ENCODE measurements around the gene ZNF318. TPM values are rescaled to one million over a fixed set of nuclear protein-coding genes. Genes with fewer than 3 reads are reported as not detected.
"Not testable (repeated sequence)": the region's sequence is repeated elsewhere in the genome, so short reads cannot be mapped to it uniquely, and the experiment has no call there.

Gene ZNF318
- total RNA-seq, result 10 to 100 TPM in 3 of 4 donors, 1 to 10 TPM in 1; 9.2 to 14.0 (median 11.4) TPM
- 4.6 TPM for polyA plus RNA-seq
- long read RNA-seq, donor 1, full-length matches to known transcripts, result 2 of 10 reads
- long read RNA-seq, donor 1, partial matches to known transcripts, result 3 of 10 reads
- long read RNA-seq, donor 1, other reads (novel, unspliced or antisense), result 5 of 10 reads
- long read RNA-seq, donor 2, partial matches to known transcripts, result 0 of 2 reads
- long read RNA-seq, donor 2, other reads (novel, unspliced or antisense), result 2 of 2 reads
- long read RNA-seq, donor 3, full-length matches to known transcripts, result 1 of 7 reads
- long read RNA-seq, donor 3, partial matches to known transcripts, result 1 of 7 reads
- long read RNA-seq, donor 3, other reads (novel, unspliced or antisense), result 5 of 7 reads
- long read RNA-seq, donor 4, partial matches to known transcripts, result 1 of 7 reads
- long read RNA-seq, donor 4, other reads (novel, unspliced or antisense), result 6 of 7 reads

GRCh38 chr6:43369174-43370002 lies at the start of gene ZNF318:
Gene ZNF318 (minus strand): TSS chr6:43369647. CDS start chr6:43369365, 282 bp downstream.
- Histone ChIP-seq H3K4me3 (ENCODE audit: low read length) (peak within 1 kb of the TSS; percentile 69), H3K27me3 (ENCODE audit: control insufficient read depth, insufficient read depth) (no peaks in the 10 kb centered on the region), H3K4me1 (ENCODE audit: control insufficient read depth, insufficient read depth, low read length) (no peaks in the 10 kb centered on the region), H3K27ac (ENCODE audit: low read length) (peak within 1 kb of the TSS; percentile 78), H3K9me3 (ENCODE audit: control insufficient read depth, low read length) (no peaks in the 10 kb centered on the region)
- under 1% methylated on average over 104 of the region's 104 CpGs for WGBS
- DNase-seq (peak; percentile 96 to 99 (median 99)), ATAC-seq (peak; percentile 98 to 99)
- intact Hi-C loops (cut with DNase I), result no loop called here

- 70% methylated on average over 4 of the region's 4 CpGs for WGBS
Measured at GRCh38 chr6:43416935-43417334, 47.5 kb upstream of the ZNF318 start.

GRCh38 chr6:43415275-43415674 lies 45.8 kb upstream of the ZNF318 start:
- H3K27me3 ChIP-seq (ENCODE audit: control insufficient read depth, insufficient read depth); H3K27ac ChIP-seq (ENCODE audit: low read length); H3K4me3 ChIP-seq (ENCODE audit: low read length); H3K4me1 ChIP-seq (ENCODE audit: control insufficient read depth, insufficient read depth, low read length); intact Hi-C loops (cut with DNase I); DNase-seq; ATAC-seq; H3K9me3 ChIP-seq (ENCODE audit: control insufficient read depth, low read length): not testable (repeated sequence)
- WGBS, result 93% methylated on average over 8 of the region's 8 CpGs

More at GRCh38 chr6:43416935-43417334, 47.5 kb upstream of the ZNF318 start:
- Histone ChIP-seq H3K9me3 (ENCODE audit: control insufficient read depth, low read length) (no peaks in the 10 kb centered on the region), H3K4me3 (ENCODE audit: low read length) (no peak overlapping the region), H3K27me3 (ENCODE audit: control insufficient read depth, insufficient read depth) (no peaks in the 10 kb centered on the region), H3K27ac (ENCODE audit: low read length) (no peak overlapping the region), H3K4me1 (ENCODE audit: control insufficient read depth, insufficient read depth, low read length) (no peaks in the 10 kb centered on the region)
- ATAC-seq, result no peak
- intact Hi-C loops (cut with DNase I), result no loop called here
- no peak for DNase-seq

GRCh38 chr6:43413002-43413401 lies 43.6 kb upstream of the ZNF318 start:
- 94% methylated on average over 2 of the region's 2 CpGs for WGBS
- H3K27ac ChIP-seq (ENCODE audit: low read length), result no peak overlapping the region
- intact Hi-C loops (cut with DNase I), result no loop called here

GRCh38 chr6:43412541-43412940 lies 43.1 kb upstream of the ZNF318 start:
- no peak for ATAC-seq
- intact Hi-C loops (cut with DNase I), result no loop called here
- WGBS, result 73% methylated on average over 5 of the region's 5 CpGs
- Histone ChIP-seq H3K4me3 (ENCODE audit: low read length) (no peak overlapping the region), H3K27ac (ENCODE audit: low read length) (no peak overlapping the region), H3K27me3 (ENCODE audit: control insufficient read depth, insufficient read depth) (no peaks in the 10 kb centered on the region), H3K4me1 (ENCODE audit: control insufficient read depth, insufficient read depth, low read length) (no peaks in the 10 kb centered on the region), H3K9me3 (ENCODE audit: control insufficient read depth, low read length) (no peaks in the 10 kb centered on the region)
- DNase-seq, result no peak

More at GRCh38 chr6:43413002-43413401, 43.6 kb upstream of the ZNF318 start:
- DNase-seq, result no peak
- H3K27me3 ChIP-seq (ENCODE audit: control insufficient read depth, insufficient read depth), result no peaks in the 10 kb centered on the region
- ATAC-seq, result peak in 1 of 2 donors; percentile 40
- H3K9me3 ChIP-seq (ENCODE audit: control insufficient read depth, low read length), result no peaks in the 10 kb centered on the region
- H3K4me1 ChIP-seq (ENCODE audit: control insufficient read depth, insufficient read depth, low read length), result no peaks in the 10 kb centered on the region
- H3K4me3 ChIP-seq (ENCODE audit: low read length), result no peak overlapping the region

- DNase-seq; H3K4me3 ChIP-seq (ENCODE audit: low read length); H3K9me3 ChIP-seq (ENCODE audit: control insufficient read depth, low read length); H3K27ac ChIP-seq (ENCODE audit: low read length); H3K4me1 ChIP-seq (ENCODE audit: control insufficient read depth, insufficient read depth, low read length); intact Hi-C loops (cut with DNase I); H3K27me3 ChIP-seq (ENCODE audit: control insufficient read depth, insufficient read depth); ATAC-seq: not testable (repeated sequence)
- WGBS, result 84% methylated on average over 1 of the region's 1 CpG
Measured at GRCh38 chr6:43410776-43411175, 41.3 kb upstream of the ZNF318 start.

- ATAC-seq (no peak), DNase-seq (no peak)
- Histone ChIP-seq H3K9me3 (ENCODE audit: control insufficient read depth, low read length) (no peaks in the 10 kb centered on the region), H3K4me1 (ENCODE audit: control insufficient read depth, insufficient read depth, low read length) (no peaks in the 10 kb centered on the region), H3K4me3 (ENCODE audit: low read length) (no peak overlapping the region), H3K27me3 (ENCODE audit: control insufficient read depth, insufficient read depth) (no peaks in the 10 kb centered on the region), H3K27ac (ENCODE audit: low read length) (no peak overlapping the region)
- intact Hi-C loops (cut with DNase I), result no loop called here
- WGBS, result 95% methylated on average over 4 of the region's 4 CpGs
Measured at GRCh38 chr6:43408259-43408658, 38.8 kb upstream of the ZNF318 start.

GRCh38 chr6:43407296-43407695 lies 37.8 kb upstream of the ZNF318 start:
- ATAC-seq (no peak), DNase-seq (no peak)
- H3K9me3 ChIP-seq (ENCODE audit: control insufficient read depth, low read length), result no peaks in the 10 kb centered on the region
- H3K4me3 ChIP-seq (ENCODE audit: low read length), result no peak overlapping the region
- no peaks in the 10 kb centered on the region for H3K27me3 ChIP-seq (ENCODE audit: control insufficient read depth, insufficient read depth)
- intact Hi-C loops (cut with DNase I), result no loop called here
- WGBS, result 43% methylated on average over 1 of the region's 1 CpG
- no peak overlapping the region for H3K27ac ChIP-seq (ENCODE audit: low read length)
- no peaks in the 10 kb centered on the region for H3K4me1 ChIP-seq (ENCODE audit: control insufficient read depth, insufficient read depth, low read length)

GRCh38 chr6:43405354-43405753 lies 35.9 kb upstream of the ZNF318 start:
- H3K27ac ChIP-seq (ENCODE audit: low read length), result no peak overlapping the region
- H3K27me3 ChIP-seq (ENCODE audit: control insufficient read depth, insufficient read depth), result no peaks in the 10 kb centered on the region
- intact Hi-C loops (cut with DNase I), result no loop called here
- ATAC-seq, result no peak
- H3K4me3 ChIP-seq (ENCODE audit: low read length), result no peak overlapping the region
- 44% methylated on average over 3 of the region's 3 CpGs for WGBS
- DNase-seq, result no peak
- no peaks in the 10 kb centered on the region for H3K4me1 ChIP-seq (ENCODE audit: control insufficient read depth, insufficient read depth, low read length)
- H3K9me3 ChIP-seq (ENCODE audit: control insufficient read depth, low read length), result no peaks in the 10 kb centered on the region

- ATAC-seq (no peak), DNase-seq (no peak)
- intact Hi-C loops (cut with DNase I), result no loop called here
- no peak overlapping the region for H3K27ac ChIP-seq (ENCODE audit: low read length)
- H3K27me3 ChIP-seq (ENCODE audit: control insufficient read depth, insufficient read depth), result no peaks in the 10 kb centered on the region
- H3K4me1 ChIP-seq (ENCODE audit: control insufficient read depth, insufficient read depth, low read length), result no peaks in the 10 kb centered on the region
- no peaks in the 10 kb centered on the region for H3K9me3 ChIP-seq (ENCODE audit: control insufficient read depth, low read length)
- 74% methylated on average over 1 of the region's 1 CpG for WGBS
- H3K4me3 ChIP-seq (ENCODE audit: low read length), result no peak overlapping the region
Measured at GRCh38 chr6:43402820-43403219, 33.4 kb upstream of the ZNF318 start.

- 66% methylated on average over 3 of the region's 3 CpGs for WGBS
- ATAC-seq (peak; percentile 68 to 92), DNase-seq (peak in 1 of 3 donors; percentile 53)
- Histone ChIP-seq H3K27me3 (ENCODE audit: control insufficient read depth, insufficient read depth) (no peaks in the 10 kb centered on the region), H3K4me1 (ENCODE audit: control insufficient read depth, insufficient read depth, low read length) (no peaks in the 10 kb centered on the region), H3K9me3 (ENCODE audit: control insufficient read depth, low read length) (no peaks in the 10 kb centered on the region), H3K27ac (ENCODE audit: low read length) (no peak overlapping the region), H3K4me3 (ENCODE audit: low read length) (no peak overlapping the region)
- intact Hi-C loops (cut with DNase I), result no loop called here
Measured at GRCh38 chr6:43401730-43402129, 32.3 kb upstream of the ZNF318 start.

Data from right cardiac atrium (tissue), 5 donors.